ENCODE data around the gene MIS18A. TPM values are rescaled to one million over a fixed set of nuclear protein-coding genes. Genes with fewer than 3 reads are reported as not detected.

Gene MIS18A
- polyA plus RNA-seq, 3 donors = 1.6 to 2.5 (median 2.3) TPM

DNA sequence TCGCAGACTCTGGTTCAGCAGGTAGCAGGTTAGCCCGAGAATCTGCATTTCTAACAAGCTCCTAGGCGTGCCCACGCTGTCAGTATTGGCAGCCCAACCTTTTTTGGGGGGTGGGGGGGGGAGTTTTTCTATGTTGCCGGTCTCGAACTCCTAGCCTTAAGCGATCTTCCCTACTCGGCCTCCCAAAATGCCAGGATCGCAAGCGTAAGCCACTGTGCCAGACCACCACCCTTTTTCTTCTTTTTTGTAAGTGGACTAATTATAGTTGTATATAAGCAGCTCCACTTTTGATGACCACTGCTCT is 480 bp upstream of the MIS18A start:
- Mint-ChIP-seq H3K4me3 (peak overlapping the region; percentile 98 to 99), H3K4me1 (peaks cover 23% of the 10 kb centered on the region), H3K9me3 (peaks cover 0 to 12% (median 7%) of the 10 kb centered on the region in 7 donors), H3K27ac (peak overlapping the region; percentile 85 to 95 (median 94)), H3K36me3 (peaks cover 8 to 9% of the 10 kb centered on the region in 2 donors), H3K27me3 (ENCODE audit: low read depth in 3 of 3) (peaks cover 0 to 1% (median 0%) of the 10 kb centered on the region in 3 donors)
- H3K27me3 ChIP-seq (ENCODE audit: control insufficient read depth in 2 of 2, insufficient read depth in 2 of 2, low read length in 2 of 2) = no peaks in the 10 kb centered on the region
- WGBS (ENCODE audit: insufficient coverage) = 6% methylated on average over 2 of the region's 10 CpGs
- TF ChIP-seq, protein P1, sequence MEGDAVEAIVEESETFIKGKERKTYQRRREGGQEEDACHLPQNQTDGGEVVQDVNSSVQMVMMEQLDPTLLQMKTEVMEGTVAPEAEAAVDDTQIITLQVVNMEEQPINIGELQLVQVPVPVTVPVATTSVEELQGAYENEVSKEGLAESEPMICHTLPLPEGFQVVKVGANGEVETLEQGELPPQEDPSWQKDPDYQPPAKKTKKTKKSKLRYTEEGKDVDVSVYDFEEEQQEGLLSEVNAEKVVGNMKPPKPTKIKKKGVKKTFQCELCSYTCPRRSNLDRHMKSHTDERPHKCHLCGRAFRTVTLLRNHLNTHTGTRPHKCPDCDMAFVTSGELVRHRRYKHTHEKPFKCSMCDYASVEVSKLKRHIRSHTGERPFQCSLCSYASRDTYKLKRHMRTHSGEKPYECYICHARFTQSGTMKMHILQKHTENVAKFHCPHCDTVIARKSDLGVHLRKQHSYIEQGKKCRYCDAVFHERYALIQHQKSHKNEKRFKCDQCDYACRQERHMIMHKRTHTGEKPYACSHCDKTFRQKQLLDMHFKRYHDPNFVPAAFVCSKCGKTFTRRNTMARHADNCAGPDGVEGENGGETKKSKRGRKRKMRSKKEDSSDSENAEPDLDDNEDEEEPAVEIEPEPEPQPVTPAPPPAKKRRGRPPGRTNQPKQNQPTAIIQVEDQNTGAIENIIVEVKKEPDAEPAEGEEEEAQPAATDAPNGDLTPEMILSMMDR (IDR thresholded peaks at IDR 0.05) = no peak
- peak overlapping the region; percentile 74 to 94 (median 82) for H3K4me3 ChIP-seq (replicated peaks in 1 of 3; ENCODE audit: low read depth in 2 of 3, low read length in 3 of 3)
- no peak for DNase-seq
- H3K9me3 ChIP-seq (replicated peaks in 1 of 2; ENCODE audit: control insufficient read depth in 1 of 2, insufficient read depth in 1 of 2, low read length in 2 of 2) = peaks cover 0 to 8% of the 10 kb centered on the region in 2 donors
- intact Hi-C loops (cut with micrococcal nuclease) = loop anchor here (5.0 to 10.0 kb wide), 4 partner anchors 93 to 1365 kb away; partner anchors contain the start of genes URB1 (in 2 of the 2), CRYZL1 (in 1 of the 2) and ITSN1 (in 1 of the 2)
- H3K4me1 ChIP-seq (ENCODE audit: control insufficient read depth in 1 of 2, insufficient read depth in 2 of 2, low read length in 2 of 2) = peaks cover 16 to 21% of the 10 kb centered on the region in 2 donors
- H3K36me3 ChIP-seq (replicated peaks in 1 of 2; ENCODE audit: control insufficient read depth in 1 of 2, insufficient read depth in 2 of 2, low read length in 2 of 2) = peaks cover 0 to 3% of the 10 kb centered on the region in 2 donors
- H3K27ac ChIP-seq (ENCODE audit: low read depth in 1 of 2, low read length in 2 of 2) = peak overlapping the region; percentile 29 to 85
- H4K20me1 ChIP-seq (ENCODE audit: insufficient read depth, low read length) = no peaks in the 10 kb centered on the region
- peak overlapping the region; percentile 68 for H3K9ac ChIP-seq (ENCODE audit: insufficient read depth, low read length, poor library complexity, severe bottlenecking)
- H2AFZ ChIP-seq (ENCODE audit: insufficient read depth, low read depth, low read length, poor library complexity, severe bottlenecking) = peak overlapping the region; percentile 99
- H3K79me2 ChIP-seq (ENCODE audit: insufficient read depth, low read length) = peaks cover 20% of the 10 kb centered on the region
- peak overlapping the region; percentile 94 for H3K4me2 ChIP-seq (replicated peaks; ENCODE audit: extremely low read depth, low read length, poor library complexity, severe bottlenecking)

DNA sequence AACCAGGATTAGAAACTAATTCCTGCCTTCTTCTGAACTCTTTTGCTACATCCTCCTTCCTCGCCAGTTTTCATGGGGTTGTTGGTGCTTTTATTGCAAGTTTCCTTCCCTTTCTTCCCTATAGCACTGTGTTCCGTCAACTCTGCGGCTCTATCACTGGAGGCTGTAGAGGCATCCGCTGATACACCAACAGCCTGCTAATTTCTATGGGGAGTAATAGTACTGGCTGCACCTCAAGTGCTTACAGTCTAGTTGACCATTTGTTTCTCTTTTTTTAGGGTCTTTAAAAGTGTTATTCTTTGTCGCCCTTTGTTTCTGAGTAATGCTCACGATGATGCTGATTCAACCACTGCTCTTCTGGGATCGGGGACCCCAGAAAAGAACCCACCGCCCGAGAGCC is 746 bp downstream of the MIS18A start:
- Mint-ChIP-seq H3K27ac (peak overlapping the region in 5 of 7 donors; percentile 45 to 95 (median 88)), H3K4me3 (peak overlapping the region; percentile 98 to 99), H3K27me3 (ENCODE audit: low read depth in 3 of 3) (peaks cover 0 to 1% (median 0%) of the 10 kb centered on the region in 3 donors), H3K9me3 (peaks cover 0 to 5% (median 3%) of the 10 kb centered on the region in 7 donors), H3K4me1 (peaks cover 22% of the 10 kb centered on the region), H3K36me3 (peaks cover 13 to 14% of the 10 kb centered on the region in 2 donors)
- Histone ChIP-seq H3K4me1 (ENCODE audit: control insufficient read depth in 1 of 2, insufficient read depth in 2 of 2, low read length in 2 of 2) (peaks cover 16 to 21% of the 10 kb centered on the region in 2 donors), H3K4me2 (replicated peaks; ENCODE audit: extremely low read depth, low read length, poor library complexity, severe bottlenecking) (peak overlapping the region; percentile 94), H3K27ac (ENCODE audit: low read depth in 1 of 2, low read length in 2 of 2) (peak overlapping the region in 1 of 2 donors; percentile 85), H3K79me2 (ENCODE audit: insufficient read depth, low read length) (peaks cover 20% of the 10 kb centered on the region), H3K9me3 (replicated peaks in 1 of 2; ENCODE audit: control insufficient read depth in 1 of 2, insufficient read depth in 1 of 2, low read length in 2 of 2) (peaks cover 0 to 2% of the 10 kb centered on the region in 2 donors), H3K4me3 (replicated peaks in 1 of 3; ENCODE audit: low read depth in 2 of 3, low read length in 3 of 3) (peak overlapping the region; percentile 74 to 94 (median 82)), H2AFZ (ENCODE audit: insufficient read depth, low read depth, low read length, poor library complexity, severe bottlenecking) (peak overlapping the region; percentile 99), H4K20me1 (ENCODE audit: insufficient read depth, low read length) (no peaks in the 10 kb centered on the region), H3K36me3 (replicated peaks in 1 of 2; ENCODE audit: control insufficient read depth in 1 of 2, insufficient read depth in 2 of 2, low read length in 2 of 2) (peaks cover 6 to 13% of the 10 kb centered on the region in 2 donors), H3K9ac (ENCODE audit: insufficient read depth, low read length, poor library complexity, severe bottlenecking) (peak overlapping the region; percentile 68), H3K27me3 (ENCODE audit: control insufficient read depth in 2 of 2, insufficient read depth in 2 of 2, low read length in 2 of 2) (no peaks in the 10 kb centered on the region)
- peak in 1 of 3 donors; percentile 23 for DNase-seq
- TF ChIP-seq, protein P1 (IDR thresholded peaks at IDR 0.05) = no peak
- intact Hi-C loops (cut with micrococcal nuclease) = loop anchor here (5.0 to 10.0 kb wide), 4 partner anchors 94 to 1367 kb away; partner anchors contain the start of genes URB1 (in 2 of the 2), CRYZL1 (in 1 of the 2) and ITSN1 (in 1 of the 2)
- WGBS (ENCODE audit: insufficient coverage) = 0% methylated on average over 5 of the region's 9 CpGs

All from CD14-positive monocyte (primary cell).